Astrocyte of the spinal cord (primary cell): ENCODE data around the gene CXCR6.
A peak's percentile ranks its signal among the peaks of the same experiment; 100 is the strongest.

Experiments used
- DNase-seq: peaks from one replicate; pipeline ENCODE4 v3.0.0; 2011; ENCODE audit warnings: low read depth, low spot score
- H3K4me3 ChIP-seq: 2 replicates; pipeline ENCODE4 v1.5.1; 2011; ENCODE audit warnings: low read depth, mild to moderate bottlenecking, low read length, moderate library complexity
- CTCF ChIP-seq: IDR thresholded peaks from 2 replicates; pipeline ENCODE4 v1.5.1; 2012; ENCODE audit warnings: low read depth, mild to moderate bottlenecking, low read length, inconsistent platforms
- in situ Hi-C: cut with HindIII; loops from 2 replicates; pipeline ENCODE4 v1.10.0; 2017; ENCODE audit warnings: low sequenced_read_pairs

Gene CXCR6

DNA sequence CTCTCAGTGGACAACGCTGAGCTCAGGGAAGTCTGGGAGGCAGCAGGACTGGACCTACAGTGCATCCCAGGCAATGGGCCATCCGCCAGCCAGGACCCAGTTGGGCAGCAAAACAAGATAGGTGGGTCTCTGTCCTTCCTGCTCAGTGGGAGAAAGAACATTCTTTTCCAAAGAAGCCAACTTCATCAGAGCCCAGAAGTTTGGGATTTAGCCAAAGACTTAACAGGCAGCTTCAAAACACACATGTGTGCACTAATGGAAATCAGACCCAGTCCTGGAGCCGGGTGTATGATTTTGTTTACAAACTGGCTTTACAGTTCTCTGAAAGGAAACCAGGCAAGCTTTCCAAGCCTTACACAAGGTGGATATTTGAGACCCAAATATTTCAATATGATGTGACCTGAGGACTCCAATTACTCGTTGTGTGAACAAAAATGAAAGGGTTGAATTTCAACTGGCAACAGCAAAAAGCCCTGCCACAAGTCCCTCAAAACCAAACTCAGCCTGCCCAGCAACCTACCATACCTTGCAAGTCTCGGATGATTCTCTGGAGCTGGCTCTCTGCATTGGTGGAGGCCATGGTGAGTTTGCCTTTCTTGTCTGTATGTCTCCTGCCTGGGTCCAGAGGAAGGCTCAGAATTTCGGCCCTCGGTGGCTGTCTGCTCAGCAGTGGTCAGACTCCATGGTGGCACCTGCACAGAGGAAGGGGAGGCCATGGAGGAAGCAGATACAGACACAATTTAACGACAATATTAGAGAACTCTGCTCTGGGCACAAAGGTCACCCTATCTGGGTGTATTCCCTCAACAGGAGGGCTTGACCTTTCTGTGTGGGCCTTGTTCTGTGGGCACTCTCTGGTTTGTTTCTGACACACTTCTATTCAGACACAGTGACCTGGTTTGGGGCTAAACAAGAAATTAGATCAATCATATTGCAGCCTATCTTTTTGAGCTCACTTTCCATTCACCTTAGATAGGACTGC, 41.4 kb downstream of the CXCR6 start:
- no peak for TF ChIP-seq CTCF
- H3K4me3 ChIP-seq, result no peak overlapping the region
- in situ Hi-C loops, result no loop called here
- peak; percentile 32 for DNase-seq

DNA sequence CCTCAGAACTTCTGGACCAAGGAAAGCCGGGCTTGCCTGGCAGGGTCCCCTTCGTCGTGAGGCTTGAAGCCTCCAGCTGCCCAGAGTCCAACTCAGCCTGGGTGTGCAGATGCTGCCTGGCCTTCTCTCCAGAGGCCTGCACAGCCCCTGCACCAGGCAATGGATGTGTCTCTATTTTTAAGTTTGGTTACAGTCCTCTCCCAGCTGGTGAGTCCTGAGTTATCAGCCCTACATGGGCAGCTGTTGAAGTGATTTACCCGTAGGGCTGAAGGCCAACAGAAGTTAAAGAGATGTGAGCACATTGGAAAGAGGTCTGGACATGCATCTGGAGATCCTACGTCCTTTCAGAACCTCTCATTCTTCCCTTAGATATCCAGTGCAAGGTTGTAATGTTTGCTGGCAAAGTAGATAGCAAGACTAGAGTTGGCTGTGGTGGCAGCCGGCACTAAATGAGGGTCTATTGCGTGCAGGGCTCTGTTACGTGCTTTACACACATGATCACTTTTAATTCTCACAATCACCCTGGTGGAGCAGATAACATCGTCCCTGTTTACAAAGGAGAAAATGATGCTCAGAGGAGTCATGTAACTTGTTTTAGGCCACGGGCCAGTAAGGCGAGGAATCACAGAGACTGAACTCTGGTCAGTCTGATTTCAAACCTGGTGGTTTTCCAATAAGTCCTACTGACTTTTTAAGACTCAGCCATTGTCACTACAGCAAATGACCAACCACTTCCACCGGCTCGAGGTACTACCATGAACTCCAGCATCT, 42.5 kb downstream of the CXCR6 start:
- no peak for DNase-seq
- H3K4me3 ChIP-seq, result no peak overlapping the region
- in situ Hi-C loops, result no loop called here
- no peak for TF ChIP-seq CTCF

- in situ Hi-C loops, result no loop called here
- DNase-seq, result peak; percentile 68
- no peak overlapping the region for H3K4me3 ChIP-seq
- no peak for TF ChIP-seq CTCF
Observed at GRCh38 chr3:45986303-45986982, 43.2 kb downstream of the CXCR6 start.

DNA sequence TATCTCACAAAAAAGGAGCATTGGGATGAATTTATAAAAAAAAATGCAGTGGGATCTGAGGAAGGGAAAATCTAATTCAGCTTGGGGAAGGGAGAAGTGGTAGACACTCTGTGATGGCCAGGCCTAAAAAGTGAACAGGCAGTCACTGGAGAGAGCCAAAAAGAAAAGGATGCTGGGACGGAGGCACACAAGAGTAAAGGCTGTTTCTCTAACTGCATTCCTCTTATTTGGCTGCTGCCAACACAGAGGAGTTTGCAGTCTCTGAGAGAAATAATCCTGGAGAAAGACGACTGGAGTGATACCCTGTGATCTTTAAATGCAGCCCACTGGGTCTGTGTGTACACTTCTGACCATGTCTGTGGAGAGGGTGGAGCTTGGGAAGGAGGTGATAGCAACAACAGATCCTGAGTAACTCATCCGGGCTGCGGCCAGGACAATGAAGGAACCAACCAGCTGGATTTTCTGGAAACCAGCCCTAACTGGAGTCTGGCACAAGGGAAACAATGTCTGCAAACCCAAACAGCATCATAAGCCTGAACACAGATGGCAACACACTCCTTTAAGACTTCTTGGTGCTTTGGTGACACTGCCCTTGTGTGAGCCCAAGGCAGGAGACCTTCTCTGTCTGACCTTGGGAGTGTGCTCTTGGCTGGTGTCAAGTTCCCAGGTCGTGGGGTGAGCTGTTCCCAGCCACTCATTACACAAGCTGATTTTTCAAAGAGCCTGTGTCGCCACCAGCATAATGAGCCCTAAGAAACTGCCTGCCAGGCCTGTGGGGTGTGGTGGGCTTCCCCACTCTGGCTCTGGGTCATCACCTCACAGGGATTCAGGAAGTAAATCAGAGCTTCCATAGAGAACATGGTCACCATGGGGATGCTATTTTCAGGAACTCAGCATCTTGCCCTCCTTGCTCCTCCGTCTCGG, 44.4 kb downstream of the CXCR6 start:
- in situ Hi-C loops, result no loop called here
- H3K4me3 ChIP-seq, result no peak overlapping the region
- peak; percentile 74 for DNase-seq
- TF ChIP-seq CTCF, result no peak

- TF ChIP-seq CTCF, result no peak
- no peak for DNase-seq
- in situ Hi-C loops, result no loop called here
Observed at GRCh38 chr3:45988362-45988761, 45.1 kb downstream of the CXCR6 start.

More at GRCh38 chr3:45988362-45988761, 45.1 kb downstream of the CXCR6 start:
- H3K4me3 ChIP-seq, result no peak overlapping the region
